Ovary (tissue), 9 donors: ENCODE measurements around the gene DPEP2. TPM values are rescaled to one million over a fixed set of nuclear protein-coding genes. Genes with fewer than 3 reads are reported as not detected.
"Not testable (repeated sequence)": the region's sequence is repeated elsewhere in the genome, so short reads cannot be mapped to it uniquely, and the experiment has no call there.

Source experiments
- DNase-seq, 5 donors: peaks; one replicate each; pipeline ENCODE4 v3.0.0-alpha.2; 2019 to 2020
- H3K27ac ChIP-seq, 2 donors: fragments of 200-600 bp; one replicate each; pipeline versions ENCODE4 v1.5.1 to v1.8.0; 2019 to 2022
- H3K27me3 ChIP-seq: fragments of 200-600 bp; one replicate; pipeline ENCODE4 v1.8.0; 2022
- H3K36me3 ChIP-seq: fragments of 200-600 bp; sonication (generic); one replicate; pipeline ENCODE4 v1.5.1; 2019
- H3K4me1 ChIP-seq: one replicate; pipeline ENCODE4 v1.8.1; 2013; ENCODE audit warnings: mild to moderate bottlenecking, moderate library complexity; ENCODE audit not compliant: insufficient read depth
- H3K4me3 ChIP-seq: fragments of 200-600 bp; sonication (generic); one replicate; pipeline ENCODE4 v1.5.1; 2017
- H3K9me3 ChIP-seq, 2 donors: fragments of 200-600 bp in 1 of 2; sonication (generic) in 1 of 2; one replicate each; pipeline versions ENCODE4 v1.5.1 to v1.8.1; 2013 to 2019; ENCODE audit warnings: mild to moderate bottlenecking in 1 of 2, moderate library complexity in 1 of 2
- CTCF ChIP-seq, 3 donors: fragments of 450-650 bp in 2 of 3; fragments of 200-600 bp in 1 of 3; IDR thresholded peaks; one replicate each; pipeline versions ENCODE4 v1.5.1 to v1.8.0; 2016 to 2022; ENCODE audit warnings: antibody characterized with exemption in 3 of 3, mild to moderate bottlenecking in 1 of 3
- EP300 ChIP-seq: sonication (generic); formaldehyde crosslinking; IDR thresholded peaks from one replicate; pipeline ENCODE4 v1.6.1; 2017; ENCODE audit warnings: antibody characterized with exemption
- POLR2A ChIP-seq: fragments of 450-650 bp; IDR thresholded peaks from one replicate; pipeline ENCODE4 v1.6.1; 2017; ENCODE audit warnings: antibody characterized with exemption, mild to moderate bottlenecking, moderate library complexity
- WGBS, 3 donors: extraction: QIAGEN DNeasy Blood & Tissue Kit in 1 of 3; methylation state at CpG; one replicate each; pipeline versions ENCODE4 v1.1.5 to v1.1.7; 2013 to 2017; 5-methylcytosine and 5-hydroxymethylcytosine counted together
- intact Hi-C, 4 donors: fragments of 100-400 bp; cut with DNase I; formaldehyde crosslinking; loops; one replicate each; pipeline versions ENCODE4 v1.11.0 to v1.15.1; 2022 to 2023
- polyA plus RNA-seq, 2 donors: library from polyadenylated mRNA; stranded (reverse); fragments of 200-250 nt in 1 of 2; fragments of 350-450 nt in 1 of 2; fragmentation: Illumina TruSeq in 1 of 2; extraction: RNeasy Lipid Tissue Mini Kit (QIAGEN cat#74804) in 1 of 2; gene quantifications; one replicate each; pipeline ENCODE4 v1.2.3, GENCODE V29; 2013 to 2014
- total RNA-seq, 7 donors: library from RNA; depleted of rRNA in 2 of 7; stranded (reverse); fragments of >200 nt in 2 of 7; fragmentation: NEBNext Ultra II Directional in 3 of 7; extraction: Animal tissue kit (Norgen Biotek cat#: 25700) in 3 of 7; gene quantifications; one replicate each; pipeline versions ENCODE4 v1.1.0 to v1.2.4, GENCODE V29; 2016 to 2023
- donor health status: DM: no; HTN: no; CAD: no; lungs with moderate emphysema.
- donor health status: DM: no; HTN: no; CAD: no.
- donor health status: Bipolar disorder and iron deficiency.
- donor health status: DM: yes; HTN: yes; CAD: no.
- donor health status: DM: no; HTN: no; CAD: no.
- donor health status: DM: yes; HTN: yes; CAD: no.

Gene DPEP2
- total and polyA plus RNA-seq, 9 donors: 0.33 to 3.1 (median 0.99) TPM; not detected in 2

DNA sequence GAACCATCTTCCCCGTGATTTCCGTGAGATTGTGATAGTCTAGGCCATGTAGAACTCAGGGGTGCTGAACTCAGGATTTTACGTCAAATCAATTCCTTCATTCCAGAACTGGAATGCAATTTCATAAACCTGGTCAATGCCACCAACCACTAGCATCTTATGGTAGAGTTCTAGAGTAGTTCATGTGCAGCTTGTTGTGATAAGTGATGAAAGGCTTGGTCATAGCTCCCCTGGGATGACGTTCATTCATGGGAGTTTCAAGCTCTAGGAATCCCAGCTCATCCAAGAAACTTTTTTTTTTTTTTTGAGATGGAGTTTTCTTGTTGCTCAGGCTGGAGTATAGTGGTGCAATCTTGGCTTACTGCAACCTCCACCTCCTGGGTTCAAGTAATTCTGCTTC, 3.7 kb upstream of the DPEP2 start:
- no peak overlapping the region for H3K4me3 ChIP-seq
- 79 to 82% (median 81%) methylated on average over 4 of the region's 4 CpGs for WGBS, 3 donors
- H3K36me3 ChIP-seq: no peaks in the 10 kb centered on the region
- no peaks in the 10 kb centered on the region for H3K4me1 ChIP-seq
- no peak overlapping the region for H3K27ac ChIP-seq
- H3K27me3 ChIP-seq: no peaks in the 10 kb centered on the region
- intact Hi-C loops: no loop called here
- no peaks in the 10 kb centered on the region for H3K9me3 ChIP-seq
- TF ChIP-seq EP300 (no peak), CTCF (IDR thresholded peaks at IDR 0.05) (no peak), POLR2A (no peak)
- no peak for DNase-seq

DNA sequence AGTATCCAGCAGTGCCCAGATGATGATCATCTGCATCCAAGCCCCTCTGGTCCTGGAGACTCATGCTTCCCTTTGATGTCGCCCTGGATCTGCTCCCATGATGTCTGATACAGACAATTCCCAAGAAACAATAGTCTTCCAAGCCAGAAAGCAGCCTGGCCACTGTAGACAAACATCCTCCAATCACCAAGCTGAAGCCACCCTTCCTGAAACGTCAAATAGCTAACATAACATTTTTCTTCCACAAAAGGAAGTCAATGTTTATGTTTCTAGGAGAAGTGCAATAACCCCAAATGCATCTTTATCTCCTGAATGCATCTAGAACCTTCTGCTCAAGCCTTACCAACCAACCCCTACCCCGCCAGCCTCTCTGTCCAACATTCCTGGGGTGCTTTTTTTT, 1.2 kb upstream of the DPEP2 start:
- no peaks in the 10 kb centered on the region for H3K36me3 ChIP-seq
- H3K9me3 ChIP-seq: no peaks in the 10 kb centered on the region
- H3K27ac ChIP-seq: no peak overlapping the region
- H3K4me1 ChIP-seq: no peaks in the 10 kb centered on the region
- 43 to 47% (median 44%) methylated on average over 3 of the region's 3 CpGs for WGBS, 3 donors
- TF ChIP-seq EP300: no peak
- H3K4me3 ChIP-seq: no peak overlapping the region
- intact Hi-C loops: no loop called here
- DNase-seq: no peak
- no peaks in the 10 kb centered on the region for H3K27me3 ChIP-seq

- H3K27ac ChIP-seq: no peak overlapping the region
- H3K4me3 ChIP-seq: no peak overlapping the region
- 55 to 66% (median 62%) methylated on average over 2 of the region's 2 CpGs for WGBS, 3 donors
- H3K27me3 ChIP-seq: no peaks in the 10 kb centered on the region
- TF ChIP-seq CTCF (IDR thresholded peaks at IDR 0.05) (no peak), POLR2A (no peak), EP300 (no peak)
- no peaks in the 10 kb centered on the region for H3K4me1 ChIP-seq
- no peak for DNase-seq
- intact Hi-C loops: loop anchor here in 1 of 4 donors (10.0 kb wide), 1 partner anchor 65 kb away; no protein-coding TSS in a partner anchor
- no peaks in the 10 kb centered on the region for H3K9me3 ChIP-seq
- no peaks in the 10 kb centered on the region for H3K36me3 ChIP-seq
Measured at GRCh38 chr16:67999985-68000384, 701 bp upstream of the DPEP2 start.

GRCh38 chr16:67998231-67998778, 979 bp downstream of the DPEP2 start:
- H3K4me1 ChIP-seq, DNase-seq, H3K27me3 ChIP-seq, H3K36me3 ChIP-seq, H3K4me3 ChIP-seq, H3K9me3 ChIP-seq, H3K27ac ChIP-seq: not testable (repeated sequence)
- intact Hi-C loops: loop anchor here in 1 of 4 donors (10.0 kb wide), 1 partner anchor 66 kb away; no protein-coding TSS in a partner anchor
- WGBS, 3 donors: 90 to 95% (median 93%) methylated on average over 31 to 36 of the region's 36 CpGs

DNA sequence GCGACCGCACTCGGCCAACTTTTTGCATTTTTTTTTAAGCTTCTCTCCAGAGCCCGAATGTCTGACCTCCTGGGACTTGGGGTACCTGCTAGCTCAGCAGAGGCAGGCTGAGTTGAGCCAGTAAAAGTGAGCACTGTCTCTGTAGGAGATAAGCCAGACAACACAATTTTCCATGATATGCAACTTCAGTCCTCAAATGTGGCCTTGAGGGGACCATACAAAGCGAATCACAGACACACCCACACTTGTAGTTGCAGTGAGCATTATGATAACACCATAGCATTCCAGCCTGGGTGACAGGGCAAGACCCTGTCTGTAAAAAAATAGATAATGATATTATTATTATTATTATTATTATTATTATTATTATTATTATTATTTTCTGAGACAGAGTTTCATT, 2.6 kb downstream of the DPEP2 start:
- Histone ChIP-seq H3K9me3 (no peaks in the 10 kb centered on the region), H3K36me3 (no peaks in the 10 kb centered on the region), H3K27me3 (no peaks in the 10 kb centered on the region), H3K4me3 (no peak overlapping the region), H3K27ac (no peak overlapping the region), H3K4me1 (peaks cover 2% of the 10 kb centered on the region)
- TF ChIP-seq CTCF (IDR thresholded peaks at IDR 0.05) (no peak), POLR2A (no peak), EP300 (no peak)
- WGBS, 3 donors: 83 to 91% (median 86%) methylated on average over 5 of the region's 5 CpGs
- intact Hi-C loops: loop anchor here in 1 of 4 donors (10.0 kb wide), 1 partner anchor 68 kb away; no protein-coding TSS in a partner anchor
- no peak for DNase-seq
